Smooth muscle cell (in vitro differentiated cells): ENCODE data around the gene CLNS1A. TPM values are rescaled to one million over a fixed set of nuclear protein-coding genes. Genes with fewer than 3 reads are reported as not detected.

Experiments
- DNase-seq: peaks from one replicate; lab custom pipeline; 2025; ENCODE audit not compliant: unreplicated experiment; lab: John Stamatoyannopoulos, UW
- H2AFZ ChIP-seq: fragments of 200-600 bp; sonication (generic); 2 replicates; pipeline ENCODE4 v1.6.0; 2016; ENCODE audit warnings: antibody characterized with exemption, low read depth, mild to moderate bottlenecking
- H3F3A ChIP-seq: fragments of 200-600 bp; sonication (generic); 2 replicates; pipeline ENCODE4 v1.6.0; 2017; ENCODE audit warnings: antibody characterized with exemption, low read depth
- H3K27ac ChIP-seq: fragments of 200-600 bp; sonication (generic); 2 replicates; pipeline ENCODE4 v1.5.1; 2016; ENCODE audit warnings: low read depth, mild to moderate bottlenecking
- H3K27me3 ChIP-seq: fragments of 200-600 bp; sonication (generic); 2 replicates; pipeline ENCODE4 v1.6.1; 2016; ENCODE audit warnings: low read depth, mild to moderate bottlenecking
- H3K36me3 ChIP-seq: fragments of 200-600 bp; sonication (generic); 2 replicates; pipeline ENCODE4 v1.5.1; 2016; ENCODE audit warnings: low read depth
- H3K4me1 ChIP-seq: fragments of 200-600 bp; sonication (generic); 2 replicates; pipeline ENCODE4 v1.5.1; 2016; ENCODE audit warnings: low read depth
- H3K4me2 ChIP-seq: fragments of 200-600 bp; sonication (generic); 2 replicates; pipeline ENCODE4 v1.6.0; 2016; ENCODE audit warnings: mild to moderate bottlenecking
- H3K4me3 ChIP-seq: fragments of 200-600 bp; sonication (generic); 2 replicates; pipeline ENCODE4 v1.5.1; 2016; ENCODE audit warnings: mild to moderate bottlenecking
- H3K79me2 ChIP-seq: fragments of 200-600 bp; sonication (generic); 2 replicates; pipeline ENCODE4 v1.6.0; 2016; ENCODE audit warnings: low read depth, mild to moderate bottlenecking
- H3K9ac ChIP-seq: fragments of 200-600 bp; sonication (generic); 2 replicates; pipeline ENCODE4 v1.6.0; 2016; ENCODE audit warnings: low read depth
- H3K9me3 ChIP-seq: fragments of 200-600 bp; sonication (generic); replicated peaks from 2 replicates; pipeline ENCODE4 v1.5.1; 2016; ENCODE audit warnings: low read depth
- H4K20me1 ChIP-seq: fragments of 200-600 bp; sonication (generic); 2 replicates; pipeline ENCODE4 v1.6.0; 2016; ENCODE audit warnings: low read depth
- WGBS: methylation state at CpG from one replicate; pipeline ENCODE4 v1.1.7; 2016; ENCODE audit warnings: low lambda C conversion rate; 5-methylcytosine and 5-hydroxymethylcytosine counted together
- polyA plus RNA-seq: library from polyadenylated mRNA; unstranded; fragments of >200 nt; fragmentation: Nextera tagmentation; extraction: Ambion mirVana; gene quantifications from 2 replicates; pipeline ENCODE4 v1.2.1, GENCODE V29; 2016
- total RNA-seq: library from RNA; depleted of rRNA; stranded (reverse); fragments of >200 nt; gene quantifications from 2 replicates; pipeline ENCODE4 v1.2.3, GENCODE V29; 2014
- TF ChIP-seq, protein P1 (sequence below): fragments of 200-600 bp; sonication (generic); IDR thresholded peaks from 2 replicates; pipeline ENCODE4 v1.5.1; 2017; ENCODE audit warnings: borderline replicate concordance, mild to moderate bottlenecking, antibody characterized with exemption; ENCODE audit not compliant: insufficient read depth, poor library complexity, severe bottlenecking

Gene CLNS1A
- total and polyA plus RNA-seq, 2 experiments from 2014 or later: 67.3 to 132 TPM

DNA sequence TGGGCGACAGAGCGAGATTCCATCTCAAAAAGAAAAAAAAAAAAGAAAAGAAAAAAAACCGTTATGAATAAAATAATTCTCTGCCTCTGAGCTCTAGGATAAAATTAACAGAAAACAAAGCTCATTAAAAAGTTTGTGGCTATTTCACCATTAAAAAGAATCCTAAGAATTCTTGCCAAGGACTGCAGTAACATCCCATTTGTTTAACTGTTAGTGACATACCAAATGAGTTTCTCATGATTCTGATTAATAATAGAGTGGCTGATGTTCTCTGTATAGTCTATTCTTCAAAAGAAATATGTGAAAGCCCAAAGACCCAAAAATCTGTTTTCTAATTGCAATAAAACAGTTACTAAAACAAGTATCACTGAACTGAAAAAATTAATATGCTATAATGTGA, 19.7 kb downstream of the CLNS1A start:
- no peak overlapping the region for H3K27ac ChIP-seq
- H3K36me3 ChIP-seq: no peaks in the 10 kb centered on the region
- no peak overlapping the region for H2AFZ ChIP-seq
- TF ChIP-seq, protein P1, sequence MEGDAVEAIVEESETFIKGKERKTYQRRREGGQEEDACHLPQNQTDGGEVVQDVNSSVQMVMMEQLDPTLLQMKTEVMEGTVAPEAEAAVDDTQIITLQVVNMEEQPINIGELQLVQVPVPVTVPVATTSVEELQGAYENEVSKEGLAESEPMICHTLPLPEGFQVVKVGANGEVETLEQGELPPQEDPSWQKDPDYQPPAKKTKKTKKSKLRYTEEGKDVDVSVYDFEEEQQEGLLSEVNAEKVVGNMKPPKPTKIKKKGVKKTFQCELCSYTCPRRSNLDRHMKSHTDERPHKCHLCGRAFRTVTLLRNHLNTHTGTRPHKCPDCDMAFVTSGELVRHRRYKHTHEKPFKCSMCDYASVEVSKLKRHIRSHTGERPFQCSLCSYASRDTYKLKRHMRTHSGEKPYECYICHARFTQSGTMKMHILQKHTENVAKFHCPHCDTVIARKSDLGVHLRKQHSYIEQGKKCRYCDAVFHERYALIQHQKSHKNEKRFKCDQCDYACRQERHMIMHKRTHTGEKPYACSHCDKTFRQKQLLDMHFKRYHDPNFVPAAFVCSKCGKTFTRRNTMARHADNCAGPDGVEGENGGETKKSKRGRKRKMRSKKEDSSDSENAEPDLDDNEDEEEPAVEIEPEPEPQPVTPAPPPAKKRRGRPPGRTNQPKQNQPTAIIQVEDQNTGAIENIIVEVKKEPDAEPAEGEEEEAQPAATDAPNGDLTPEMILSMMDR: no peak
- 95% methylated on average over 3 of the region's 3 CpGs for WGBS
- DNase-seq: no peak
- no peak overlapping the region for H3K4me3 ChIP-seq
- H3F3A ChIP-seq: no peaks in the 10 kb centered on the region
- no peak overlapping the region for H3K4me2 ChIP-seq
- H3K79me2 ChIP-seq: no peaks in the 10 kb centered on the region
- no peaks in the 10 kb centered on the region for H3K4me1 ChIP-seq
- H3K9me3 ChIP-seq: no peaks in the 10 kb centered on the region
- no peaks in the 10 kb centered on the region for H4K20me1 ChIP-seq
- no peak overlapping the region for H3K9ac ChIP-seq
- H3K27me3 ChIP-seq: no peaks in the 10 kb centered on the region

DNA sequence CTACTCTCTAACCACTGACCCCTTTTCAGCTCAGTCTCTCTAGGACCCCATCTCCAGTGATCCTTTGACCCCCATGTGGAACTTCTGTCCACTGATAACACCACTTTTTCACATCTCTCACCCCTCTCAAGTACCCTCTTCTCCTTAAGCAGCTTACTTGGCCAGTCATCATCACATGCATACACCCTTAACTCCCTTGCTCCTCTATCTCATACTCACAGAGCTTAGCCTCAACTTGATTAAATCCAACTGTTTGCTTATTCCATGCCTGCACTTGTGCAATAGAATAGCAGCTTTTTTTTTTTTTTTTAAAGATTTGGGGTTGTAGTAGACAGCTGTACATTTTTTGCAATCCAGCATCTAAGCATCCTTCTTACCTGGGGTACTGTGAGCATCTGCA, 25.7 kb downstream of the CLNS1A start:
- H3K4me2 ChIP-seq: no peak overlapping the region
- no peak overlapping the region for H3K4me3 ChIP-seq
- H3K36me3 ChIP-seq: no peaks in the 10 kb centered on the region
- H4K20me1 ChIP-seq: no peaks in the 10 kb centered on the region
- H3F3A ChIP-seq: no peaks in the 10 kb centered on the region
- no peaks in the 10 kb centered on the region for H3K9me3 ChIP-seq
- no peaks in the 10 kb centered on the region for H3K79me2 ChIP-seq
- TF ChIP-seq, protein P1: no peak
- H3K4me1 ChIP-seq: no peaks in the 10 kb centered on the region
- no peak overlapping the region for H2AFZ ChIP-seq
- no peaks in the 10 kb centered on the region for H3K27me3 ChIP-seq
- no peak for DNase-seq
- no peak overlapping the region for H3K9ac ChIP-seq
- H3K27ac ChIP-seq: no peak overlapping the region

DNA sequence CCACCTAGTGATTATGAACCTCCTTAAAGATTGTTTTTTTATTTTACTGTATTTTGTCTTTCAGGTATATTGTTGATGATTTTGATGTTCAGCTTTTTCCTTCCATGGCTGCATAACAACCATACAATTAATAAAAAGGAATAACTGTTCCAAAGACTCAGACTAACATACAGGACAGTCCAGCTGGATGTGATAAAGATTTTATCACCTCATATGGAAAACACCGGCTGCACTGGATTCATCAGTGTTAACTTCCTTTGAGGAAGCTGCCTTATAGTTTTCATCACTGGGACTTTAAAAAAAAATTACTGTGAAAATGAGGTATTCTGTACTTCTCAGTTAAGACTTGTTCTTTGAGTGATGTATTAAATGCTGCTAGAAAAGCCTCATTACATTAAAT, 28.4 kb downstream of the CLNS1A start:
- H3K4me3 ChIP-seq: no peak overlapping the region
- no peak overlapping the region for H3K27ac ChIP-seq
- no peak overlapping the region for H3K4me2 ChIP-seq
- no peaks in the 10 kb centered on the region for H3K27me3 ChIP-seq
- DNase-seq: no peak
- H3K9ac ChIP-seq: no peak overlapping the region
- TF ChIP-seq, protein P1: no peak
- H3F3A ChIP-seq: no peaks in the 10 kb centered on the region
- H3K9me3 ChIP-seq: no peaks in the 10 kb centered on the region
- WGBS: 66% methylated on average over 1 of the region's 1 CpG
- no peak overlapping the region for H2AFZ ChIP-seq
- H4K20me1 ChIP-seq: no peaks in the 10 kb centered on the region
- no peaks in the 10 kb centered on the region for H3K4me1 ChIP-seq
- H3K79me2 ChIP-seq: no peaks in the 10 kb centered on the region
- H3K36me3 ChIP-seq: no peaks in the 10 kb centered on the region

DNA sequence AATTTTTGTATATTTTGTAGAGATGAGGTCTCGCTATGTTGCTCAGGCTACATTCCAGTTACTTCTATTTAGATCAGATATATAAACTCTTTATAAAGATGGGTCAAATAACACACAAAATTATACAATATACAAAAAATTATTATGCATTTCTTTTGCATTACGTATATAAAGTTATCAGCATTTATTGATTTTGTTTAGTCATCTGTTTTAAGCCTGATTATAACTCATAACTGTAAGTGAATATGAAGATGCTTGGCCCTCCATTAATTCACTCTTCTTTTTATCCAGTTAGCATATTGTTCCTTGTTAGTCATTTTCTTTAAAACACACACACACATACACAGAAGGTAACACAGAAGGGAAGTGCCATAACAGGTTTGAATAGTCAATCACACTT, 33.3 kb downstream of the CLNS1A start:
- H3K36me3 ChIP-seq: no peaks in the 10 kb centered on the region
- H3K27ac ChIP-seq: no peak overlapping the region
- WGBS: 97% methylated on average over 2 of the region's 2 CpGs
- no peak overlapping the region for H3K9ac ChIP-seq
- DNase-seq: no peak
- H3F3A ChIP-seq: no peaks in the 10 kb centered on the region
- TF ChIP-seq, protein P1: no peak
- no peaks in the 10 kb centered on the region for H3K27me3 ChIP-seq
- H2AFZ ChIP-seq: no peak overlapping the region
- H3K4me1 ChIP-seq: peaks cover 4% of the 10 kb centered on the region
- H3K4me2 ChIP-seq: no peak overlapping the region
- H3K4me3 ChIP-seq: no peak overlapping the region
- no peaks in the 10 kb centered on the region for H4K20me1 ChIP-seq
- no peaks in the 10 kb centered on the region for H3K9me3 ChIP-seq
- no peaks in the 10 kb centered on the region for H3K79me2 ChIP-seq
